IMR-90 (cell line): ENCODE data around the gene EMC9. TPM values are rescaled to one million over a fixed set of nuclear protein-coding genes. Genes with fewer than 3 reads are reported as not detected.

Experiments
- ATAC-seq: fragments of 200-7000 bp; cut with Tn5 transposase; 2 replicates; pipeline ENCODE4 v1.9.1; 2020; ENCODE audit warnings: low read depth, mild to moderate bottlenecking, moderate library complexity
- BruUV-seq: library from RNA; stranded (reverse); fragments of 400-500 nt; replicated peaks from 2 replicates; lab custom pipeline; 2021; lab: Mats Ljungman, UMichigan
- CTCF ChIA-PET: fragments of 300-600 bp; formaldehyde crosslinking; extraction: SDS; loops from one replicate; lab custom pipeline; 2021; ENCODE audit warnings: antibody characterized with exemption; lab: Yijun Ruan, JAX
- POLR2A ChIA-PET: fragments of 300-600 bp; sonication (Branson Sonifier 250); formaldehyde crosslinking; loops from one replicate; lab custom pipeline; 2022; ENCODE audit warnings: antibody characterized with exemption; ENCODE audit not compliant: unreplicated experiment; lab: Charles Lee
- DNase-seq: peaks from one replicate; pipeline ENCODE4 v3.0.0; 2013
- H2AFZ ChIP-seq: replicated peaks from 2 replicates; pipeline ENCODE3; 2013; ENCODE audit warnings: low read length, mild to moderate bottlenecking; ENCODE audit not compliant: poor library complexity
- H2AK5ac ChIP-seq: 2 replicates; pipeline ENCODE4 v1.6.1; 2013; ENCODE audit warnings: low read depth, low read length, inconsistent platforms
- H2AK9ac ChIP-seq: replicated peaks from 2 replicates; pipeline ENCODE3; 2013; ENCODE audit warnings: mild to moderate bottlenecking, low read depth, low read length, moderate library complexity; ENCODE audit not compliant: poor library complexity
- H2BK120ac ChIP-seq: 2 replicates; pipeline ENCODE4 v1.6.1; 2013; ENCODE audit warnings: low read depth, low read length, inconsistent platforms
- H2BK15ac ChIP-seq: 3 replicates; pipeline ENCODE4 v1.6.1; 2013; ENCODE audit warnings: low read depth, low read length, inconsistent platforms
- H2BK20ac ChIP-seq: 2 replicates; pipeline ENCODE4 v1.6.1; 2013; ENCODE audit warnings: low read depth, mild to moderate bottlenecking, inconsistent platforms, low read length, moderate library complexity
- H2BK5ac ChIP-seq: 2 replicates; pipeline ENCODE4 v1.6.1; 2013; ENCODE audit warnings: mild to moderate bottlenecking, low read depth, low read length, inconsistent platforms; ENCODE audit not compliant: poor library complexity, severe bottlenecking
- H3K14ac ChIP-seq: replicated peaks from 2 replicates; pipeline ENCODE4 v1.6.1; 2013; ENCODE audit warnings: low read depth, low read length, inconsistent platforms
- H3K18ac ChIP-seq: 2 replicates; pipeline ENCODE4 v1.6.1; 2013; ENCODE audit warnings: low read depth, low read length, control low read depth
- H3K23ac ChIP-seq: 2 replicates; pipeline ENCODE4 v1.6.1; 2013; ENCODE audit warnings: low read depth, low read length, inconsistent platforms
- H3K27ac ChIP-seq: 2 replicates; pipeline ENCODE4 v1.5.1; 2013; ENCODE audit warnings: mild to moderate bottlenecking, control low read depth, low read length; ENCODE audit not compliant: insufficient read depth
- H3K27me3 ChIP-seq: 2 replicates; pipeline ENCODE4 v1.6.1; 2013; ENCODE audit warnings: low read length; ENCODE audit not compliant: control insufficient read depth, insufficient read depth
- H3K36me3 ChIP-seq: 2 replicates; pipeline ENCODE4 v1.6.1; 2013; ENCODE audit warnings: low read length, mixed read lengths; ENCODE audit not compliant: control insufficient read depth, insufficient read depth
- H3K4ac ChIP-seq: 2 replicates; pipeline ENCODE4 v1.6.1; 2013; ENCODE audit warnings: low read depth, low read length, inconsistent platforms
- H3K4me1 ChIP-seq: 2 replicates; pipeline ENCODE4 v1.6.1; 2013; ENCODE audit warnings: low read length, mixed read lengths; ENCODE audit not compliant: control insufficient read depth, insufficient read depth
- H3K4me2 ChIP-seq: 2 replicates; pipeline ENCODE4 v1.6.1; 2013; ENCODE audit warnings: low read depth, mild to moderate bottlenecking, control low read depth, low read length, moderate library complexity
- H3K4me3 ChIP-seq: 2 replicates; pipeline ENCODE4 v1.5.1; 2013; ENCODE audit warnings: low read depth, mild to moderate bottlenecking, control low read depth, low read length, moderate library complexity; ENCODE audit not compliant: insufficient read depth
- H3K56ac ChIP-seq: 2 replicates; pipeline ENCODE4 v1.6.1; 2013; ENCODE audit warnings: low read length, inconsistent platforms; ENCODE audit not compliant: insufficient read depth; ENCODE audit errors: extremely low read depth
- H3K79me1 ChIP-seq, 2 experiments: 2 replicates each; pipeline ENCODE4 v1.6.1; 2013; ENCODE audit warnings: low read length in 2 of 2, inconsistent platforms in 1 of 2, low read depth in 1 of 2
- H3K9ac ChIP-seq: 2 replicates; pipeline ENCODE4 v1.6.1; 2013; ENCODE audit warnings: low read depth, low read length, control low read depth
- H3K9me1 ChIP-seq: 2 replicates; pipeline ENCODE4 v1.6.1; 2013; ENCODE audit warnings: low read length, inconsistent platforms; ENCODE audit not compliant: insufficient read depth
- H3K9me3 ChIP-seq: 2 replicates; pipeline ENCODE4 v1.6.1; 2013; ENCODE audit warnings: low read length; ENCODE audit not compliant: control insufficient read depth, insufficient read depth
- H4K20me1 ChIP-seq: 2 replicates; pipeline ENCODE4 v1.6.1; 2013; ENCODE audit warnings: low read length, inconsistent platforms; ENCODE audit not compliant: insufficient read depth
- H4K5ac ChIP-seq: 2 replicates; pipeline ENCODE4 v1.6.1; 2013; ENCODE audit warnings: mild to moderate bottlenecking, low read depth, low read length, control low read depth
- H4K8ac ChIP-seq, 2 experiments: 2 replicates each; pipeline ENCODE4 v1.6.1; 2013; ENCODE audit warnings: low read depth in 2 of 2, low read length in 2 of 2, control low read depth in 1 of 2, inconsistent platforms in 1 of 2
- H4K91ac ChIP-seq: 2 replicates; pipeline ENCODE4 v1.6.1; 2013; ENCODE audit warnings: low read depth, low read length, inconsistent platforms; ENCODE audit not compliant: insufficient read depth
- BHLHE40 ChIP-seq: fragments of 150-350 bp; IDR thresholded peaks from 2 replicates; pipeline ENCODE4 v1.6.1; 2016; ENCODE audit warnings: mild to moderate bottlenecking, low read depth, low read length
- CEBPB ChIP-seq: IDR thresholded peaks from 2 replicates; pipeline ENCODE4 v1.6.1; 2012; ENCODE audit warnings: low read depth, low read length, improper control_type of control experiment
- CHD1 ChIP-seq: IDR thresholded peaks from 2 replicates; pipeline ENCODE4 v1.6.1; 2012; ENCODE audit warnings: low read depth, low read length, improper control_type of control experiment
- FOS ChIP-seq: fragments of 150-350 bp; IDR thresholded peaks from 2 replicates; pipeline ENCODE4 v1.6.1; 2016; ENCODE audit warnings: low read depth, low read length
- MAFK ChIP-seq: IDR thresholded peaks from 2 replicates; pipeline ENCODE4 v1.6.1; 2012; ENCODE audit warnings: low read depth, low read length, improper control_type of control experiment
- MAZ ChIP-seq: IDR thresholded peaks from 2 replicates; pipeline ENCODE4 v1.6.1; 2012; ENCODE audit warnings: low read depth, mild to moderate bottlenecking, low read length, improper control_type of control experiment, moderate library complexity, borderline replicate concordance
- MXI1 ChIP-seq: IDR thresholded peaks from 2 replicates; pipeline ENCODE4 v1.6.1; 2012; ENCODE audit warnings: low read depth, mild to moderate bottlenecking, low read length, moderate library complexity, borderline replicate concordance
- NFE2L2 ChIP-seq: fragments of 150-350 bp; IDR thresholded peaks from 2 replicates; pipeline ENCODE4 v1.6.1; 2016; ENCODE audit warnings: low read depth, mild to moderate bottlenecking, low read length
- POLR2A ChIP-seq: IDR thresholded peaks from 2 replicates; pipeline ENCODE4 v1.6.1; 2012; ENCODE audit warnings: mild to moderate bottlenecking, low read depth, low read length
- RAD21 ChIP-seq: IDR thresholded peaks from 2 replicates; pipeline ENCODE4 v1.6.1; 2012; ENCODE audit warnings: low read length, improper control_type of control experiment
- RCOR1 ChIP-seq: IDR thresholded peaks from 2 replicates; pipeline ENCODE4 v1.6.1; 2012; ENCODE audit warnings: mild to moderate bottlenecking, low read length, improper control_type of control experiment; ENCODE audit not compliant: insufficient replicate concordance
- RFX5 ChIP-seq: IDR thresholded peaks from 2 replicates; pipeline ENCODE4 v1.8.0; 2012; ENCODE audit warnings: low read depth, mild to moderate bottlenecking, low read length, moderate library complexity
- SMC3 ChIP-seq: fragments of 150-350 bp; IDR thresholded peaks from 2 replicates; pipeline ENCODE4 v1.6.1; 2016; ENCODE audit warnings: low read depth, mild to moderate bottlenecking, antibody characterized with exemption, low read length, moderate library complexity
- USF2 ChIP-seq: fragments of 150-350 bp; IDR thresholded peaks from 2 replicates; pipeline ENCODE4 v1.6.1; 2017; ENCODE audit warnings: mild to moderate bottlenecking, antibody characterized with exemption, low read length, low read depth
- WGBS, 2 experiments: methylation state at CpG; one replicate each; pipeline versions ENCODE4 v1.1.5 to v1.1.7; 2013; ENCODE audit warnings: missing lambda C conversion rate in 2 of 2; ENCODE audit not compliant: insufficient read length in 1 of 2; ENCODE audit errors: extremely low coverage in 2 of 2; 5-methylcytosine and 5-hydroxymethylcytosine counted together
- dilution Hi-C: fragments of 300-500 bp; cut with HindIII; formaldehyde crosslinking; loops from one replicate; pipeline ENCODE4 v1.14.3; 2018; ENCODE audit warnings: low sequenced_read_pairs; ENCODE audit not compliant: unreplicated experiment
- in situ Hi-C: fragments of 300-500 bp; cut with MboI; formaldehyde crosslinking; loops from 3 replicates; pipeline ENCODE4 v1.14.3; 2019; ENCODE audit warnings: low sequenced_read_pairs, inconsistent platforms, mixed read lengths
- intact Hi-C: fragments of 100-400 bp; cut with micrococcal nuclease; formaldehyde crosslinking; loops from 2 replicates; pipeline ENCODE4 v1.10.0; 2022
- polyA plus RNA-seq, 3 experiments: library from polyadenylated mRNA; depleted of rRNA; stranded (reverse); fragments of >200 nt; gene quantifications; 2 replicates each; pipeline ENCODE4 v1.2.3, GENCODE V29; 2012; ENCODE audit warnings: low replicate concordance in 1 of 3
- total RNA-seq: library from RNA; depleted of rRNA; stranded (reverse); fragments of >200 nt; gene quantifications from 2 replicates; pipeline ENCODE4 v1.2.3, GENCODE V29; 2012
- TF ChIP-seq, protein P1 (sequence below): fragments of 150-350 bp; IDR thresholded peaks from 2 replicates; pipeline ENCODE4 v1.6.1; 2016; ENCODE audit warnings: low read depth, mild to moderate bottlenecking, low read length, moderate library complexity, borderline replicate concordance
- TF ChIP-seq, protein P2 (sequence below): conservative IDR thresholded peaks from 2 replicates; pipeline ENCODE4 v1.5.1; 2012; ENCODE audit warnings: mild to moderate bottlenecking, low read depth, low read length, improper control_type of control experiment

The EMC9 gene
- total and polyA plus RNA-seq, 2 of the 4 experiments (the other 2 are of a cell fraction), result 15.1 to 19.2 TPM

- Histone ChIP-seq H3K4ac (no peak overlapping the region), H4K20me1 (no peaks in the 10 kb centered on the region), H3K14ac (no peak overlapping the region), H3K36me3 (peaks cover 29% of the 10 kb centered on the region), H3K23ac (no peak overlapping the region), H3K9me1 (no peaks in the 10 kb centered on the region), H3K9me3 (no peaks in the 10 kb centered on the region), H2BK15ac (no peak overlapping the region), H3K9ac (no peak overlapping the region), H3K27me3 (no peaks in the 10 kb centered on the region), H2BK20ac (no peak overlapping the region), H2AK9ac (peak overlapping the region; percentile 13), H4K91ac (no peak overlapping the region), H3K4me2 (no peak overlapping the region), H3K4me1 (no peaks in the 10 kb centered on the region), H2BK120ac (no peak overlapping the region), H2AK5ac (no peak overlapping the region), H3K56ac (no peak overlapping the region), H2BK5ac (no peak overlapping the region), H3K79me1 (no peaks in the 10 kb centered on the region), H3K18ac (no peak overlapping the region), H3K27ac (no peak overlapping the region), H3K4me3 (no peak overlapping the region), H2AFZ (no peak overlapping the region), H4K5ac (no peak overlapping the region), H4K8ac (no peak overlapping the region)
- WGBS, 2 experiments, result 70% methylated on average over 6 of the region's 20 CpGs; no CpG with 5 or more reads in 1 of the 2 experiments
- intact Hi-C loops (no loop called here), in situ Hi-C loops (no loop called here), dilution Hi-C loops (no loop called here)
- DNase-seq, result no peak
- ChIA-PET POLR2A (no interaction called here), CTCF (no interaction called here)
- TF ChIP-seq POLR2A, result no peak
- no peak for TF ChIP-seq CHD1
- no peak for TF ChIP-seq RFX5
- TF ChIP-seq MAFK, result no peak
- no peak for TF ChIP-seq SMC3
- TF ChIP-seq MXI1, result no peak
- no peak for TF ChIP-seq MAZ
- TF ChIP-seq, protein P1, sequence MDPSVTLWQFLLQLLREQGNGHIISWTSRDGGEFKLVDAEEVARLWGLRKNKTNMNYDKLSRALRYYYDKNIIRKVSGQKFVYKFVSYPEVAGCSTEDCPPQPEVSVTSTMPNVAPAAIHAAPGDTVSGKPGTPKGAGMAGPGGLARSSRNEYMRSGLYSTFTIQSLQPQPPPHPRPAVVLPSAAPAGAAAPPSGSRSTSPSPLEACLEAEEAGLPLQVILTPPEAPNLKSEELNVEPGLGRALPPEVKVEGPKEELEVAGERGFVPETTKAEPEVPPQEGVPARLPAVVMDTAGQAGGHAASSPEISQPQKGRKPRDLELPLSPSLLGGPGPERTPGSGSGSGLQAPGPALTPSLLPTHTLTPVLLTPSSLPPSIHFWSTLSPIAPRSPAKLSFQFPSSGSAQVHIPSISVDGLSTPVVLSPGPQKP, result no peak
- TF ChIP-seq, protein P2, sequence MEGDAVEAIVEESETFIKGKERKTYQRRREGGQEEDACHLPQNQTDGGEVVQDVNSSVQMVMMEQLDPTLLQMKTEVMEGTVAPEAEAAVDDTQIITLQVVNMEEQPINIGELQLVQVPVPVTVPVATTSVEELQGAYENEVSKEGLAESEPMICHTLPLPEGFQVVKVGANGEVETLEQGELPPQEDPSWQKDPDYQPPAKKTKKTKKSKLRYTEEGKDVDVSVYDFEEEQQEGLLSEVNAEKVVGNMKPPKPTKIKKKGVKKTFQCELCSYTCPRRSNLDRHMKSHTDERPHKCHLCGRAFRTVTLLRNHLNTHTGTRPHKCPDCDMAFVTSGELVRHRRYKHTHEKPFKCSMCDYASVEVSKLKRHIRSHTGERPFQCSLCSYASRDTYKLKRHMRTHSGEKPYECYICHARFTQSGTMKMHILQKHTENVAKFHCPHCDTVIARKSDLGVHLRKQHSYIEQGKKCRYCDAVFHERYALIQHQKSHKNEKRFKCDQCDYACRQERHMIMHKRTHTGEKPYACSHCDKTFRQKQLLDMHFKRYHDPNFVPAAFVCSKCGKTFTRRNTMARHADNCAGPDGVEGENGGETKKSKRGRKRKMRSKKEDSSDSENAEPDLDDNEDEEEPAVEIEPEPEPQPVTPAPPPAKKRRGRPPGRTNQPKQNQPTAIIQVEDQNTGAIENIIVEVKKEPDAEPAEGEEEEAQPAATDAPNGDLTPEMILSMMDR, result no peak
- no peak for TF ChIP-seq RCOR1
- no peak for TF ChIP-seq CEBPB
- TF ChIP-seq NFE2L2, result no peak
- TF ChIP-seq FOS, result no peak
- TF ChIP-seq USF2, result no peak
- TF ChIP-seq RAD21, result no peak
- TF ChIP-seq BHLHE40, result no peak
- BruUV-seq, result no TSS peak
- ATAC-seq, result no peak
Observed at GRCh38 chr14:24172871-24173281, 31.5 kb upstream of the EMC9 start.
